NB4 (cell line): ENCODE data around the gene ERI3.

ENCODE experiments used
- DNase-seq: peaks from one replicate; pipeline ENCODE4 v3.0.0; 2010; ENCODE audit warnings: low read depth
- H3K4me3 ChIP-seq: one replicate; pipeline ENCODE4 v1.5.1; 2011; ENCODE audit warnings: mild to moderate bottlenecking, low read depth, low read length, moderate library complexity
- CTCF ChIP-seq: IDR thresholded peaks from one replicate; pipeline ENCODE4 v1.5.1; 2012; ENCODE audit warnings: low read depth, low read length
- MAX ChIP-seq: IDR thresholded peaks from 2 replicates; pipeline ENCODE4 v1.6.1; 2011; ENCODE audit warnings: low read depth, low read length
- MYC ChIP-seq: IDR thresholded peaks from 2 replicates; pipeline ENCODE4 v1.6.1; 2011; ENCODE audit warnings: low read depth, low read length
- POLR2A ChIP-seq: IDR thresholded peaks from 2 replicates; pipeline ENCODE4 v1.6.1; 2011; ENCODE audit warnings: mild to moderate bottlenecking; ENCODE audit not compliant: insufficient read length; ENCODE audit errors: extremely low read depth

Gene ERI3

GRCh38 chr1:44321466-44321865 is 33.6 kb downstream of the ERI3 start:
- no peak for TF ChIP-seq POLR2A
- TF ChIP-seq MYC = no peak
- TF ChIP-seq MAX = no peak
- no peak for TF ChIP-seq CTCF
- H3K4me3 ChIP-seq = no peak overlapping the region
- DNase-seq = no peak

- peak; percentile 48 for DNase-seq
- H3K4me3 ChIP-seq = no peak overlapping the region
- TF ChIP-seq MAX (no peak), CTCF (peak; percentile 72)
These were observed 36.7 kb downstream of the ERI3 start for GRCh38 chr1:44318097-44319088.

- no peak overlapping the region for H3K4me3 ChIP-seq
- DNase-seq = no peak
- TF ChIP-seq POLR2A (no peak), CTCF (no peak), MAX (no peak), MYC (no peak)
These were observed 38.8 kb downstream of the ERI3 start for GRCh38 chr1:44316231-44316759.

GRCh38 chr1:44315521-44315920 is 39.5 kb downstream of the ERI3 start:
- no peak overlapping the region for H3K4me3 ChIP-seq
- TF ChIP-seq POLR2A = no peak
- TF ChIP-seq MAX = no peak
- no peak for TF ChIP-seq MYC
- DNase-seq = no peak

GRCh38 chr1:44314452-44314851 is 40.6 kb downstream of the ERI3 start:
- no peak for DNase-seq
- no peak for TF ChIP-seq CTCF
- TF ChIP-seq MYC = no peak
- no peak for TF ChIP-seq POLR2A
- no peak for TF ChIP-seq MAX
- H3K4me3 ChIP-seq = no peak overlapping the region

GRCh38 chr1:44313265-44313918 is 41.7 kb downstream of the ERI3 start:
- DNase-seq = no peak
- no peak for TF ChIP-seq MYC
- no peak for TF ChIP-seq CTCF
- TF ChIP-seq POLR2A = no peak
- TF ChIP-seq MAX = no peak

More at GRCh38 chr1:44313265-44313918, 41.7 kb downstream of the ERI3 start:
- H3K4me3 ChIP-seq = no peak overlapping the region
